A549 (cell line): ENCODE data around the gene PRKCZ. TPM values are rescaled to one million over a fixed set of nuclear protein-coding genes. Genes with fewer than 3 reads are reported as not detected.

Experiments
- ATAC-seq, 2 experiments: fragments of 200-7000 bp in 1 of 2; fragments of >200 bp in 1 of 2; cut with Nextera tagmentation in 1 of 2; cut with Tn5 transposase in 1 of 2; 3 replicates each; pipeline versions ENCODE4 v1.8.0 to v1.9.1; 2018 to 2020; ENCODE audit warnings: mild to moderate bottlenecking in 1 of 2, moderate library complexity in 1 of 2
- CTCF ChIA-PET: fragments of 300-600 bp; sonication (Branson Sonifier 250); formaldehyde crosslinking; extraction: SDS; loops from one replicate; lab custom pipeline; 2021; ENCODE audit warnings: antibody characterized with exemption, inconsistent platforms; lab: Yijun Ruan, JAX
- POLR2A ChIA-PET: fragments of 350-600 bp; formaldehyde crosslinking; extraction: SDS; loops from one replicate; lab custom pipeline; 2021; ENCODE audit warnings: antibody characterized with exemption, inconsistent platforms; lab: Yijun Ruan, JAX
- DNase-seq, 2 experiments: peaks; one replicate each; pipeline versions ENCODE4 v3.0.0 to v3.0.0-alpha.2; 2011 to 2016; ENCODE audit warnings: low read depth in 1 of 2, low spot score in 1 of 2
- FAIRE-seq: peaks from 2 replicates; lab custom pipeline; 2011; peaks lifted over from hg19 to GRCh38; lab: Jason Lieb, UNC
- H3K27ac ChIP-seq, 2 experiments: fragments of >200 bp; sonication (Bioruptor Twin); formaldehyde crosslinking; 3 replicates each; pipeline ENCODE4 v1.5.1; 2016 to 2017
- H3K4me1 ChIP-seq: fragments of >200 bp; sonication (Bioruptor Twin); formaldehyde crosslinking; 3 replicates; pipeline ENCODE4 v1.6.1; 2016
- H3K4me2 ChIP-seq: fragments of >200 bp; sonication (Bioruptor Twin); formaldehyde crosslinking; 3 replicates; pipeline ENCODE4 v1.6.1; 2016
- H3K4me3 ChIP-seq: fragments of >200 bp; sonication (Bioruptor Twin); formaldehyde crosslinking; 3 replicates; pipeline ENCODE4 v1.5.1; 2016
- H3K9me3 ChIP-seq: fragments of >200 bp; sonication (Bioruptor Twin); formaldehyde crosslinking; 3 replicates; pipeline ENCODE4 v1.6.1; 2016
- CHD2 ChIP-seq: fragments of 150-350 bp; IDR thresholded peaks from 2 replicates; pipeline ENCODE4 v1.6.1; 2014; ENCODE audit warnings: low read length; ENCODE audit not compliant: partially characterized antibody
- EHF ChIP-seq: fragments of 250-450 bp; sonication (Bioruptor Pico); IDR thresholded peaks from 2 replicates; pipeline ENCODE4 v1.5.0; 2020; ENCODE audit warnings: mild to moderate bottlenecking
- EHMT2 ChIP-seq: fragments of 200-600 bp; sonication (generic); IDR thresholded peaks from 2 replicates; pipeline ENCODE4 v1.6.1; 2016; ENCODE audit warnings: antibody characterized with exemption, low read depth, mild to moderate bottlenecking, moderate library complexity
- EP300 ChIP-seq, 2 experiments: fragments of >200 bp; sonication (Bioruptor Twin); formaldehyde crosslinking; IDR thresholded peaks; 2 replicates in 1 of 2; 3 replicates in 1 of 2; pipeline ENCODE4 v1.6.1; 2016 to 2017
- ESRRA ChIP-seq: fragments of 150-350 bp; IDR thresholded peaks from 2 replicates; pipeline ENCODE4 v1.6.1; 2014; ENCODE audit warnings: mild to moderate bottlenecking, low read length, borderline replicate concordance
- HDAC2 ChIP-seq: fragments of 200-600 bp; sonication (generic); IDR thresholded peaks from 2 replicates; pipeline ENCODE4 v1.6.1; 2016
- HOXA7 ChIP-seq: fragments of 250-450 bp; sonication (Bioruptor Pico); IDR thresholded peaks from 2 replicates; pipeline ENCODE4 v1.5.0; 2020; ENCODE audit warnings: mild to moderate bottlenecking, moderate library complexity
- JUN ChIP-seq, 2 experiments: fragments of >200 bp; sonication (Bioruptor Twin); formaldehyde crosslinking; IDR thresholded peaks; 2 replicates in 1 of 2; 3 replicates in 1 of 2; pipeline ENCODE4 v1.6.1; 2016 to 2017
- KDM1A ChIP-seq: fragments of 200-600 bp; sonication (generic); IDR thresholded peaks from 2 replicates; pipeline ENCODE4 v1.6.1; 2016; ENCODE audit warnings: low read depth, mild to moderate bottlenecking
- KDM5A ChIP-seq: fragments of 200-600 bp; sonication (generic); IDR thresholded peaks from 2 replicates; pipeline ENCODE4 v1.6.1; 2016; ENCODE audit warnings: antibody characterized with exemption, mild to moderate bottlenecking
- MYC ChIP-seq: IDR thresholded peaks from 2 replicates; pipeline ENCODE4 v1.6.1; 2012; ENCODE audit warnings: mild to moderate bottlenecking, inconsistent platforms, low read length, improper control_type of control experiment, borderline replicate concordance
- NFE2L2 ChIP-seq: fragments of 150-350 bp; conservative IDR thresholded peaks from 2 replicates; pipeline ENCODE4 v1.6.1; 2014; ENCODE audit warnings: low read length
- RAD21 ChIP-seq, 2 experiments: fragments of >200 bp in 1 of 2; sonication (Bioruptor Twin) in 1 of 2; formaldehyde crosslinking in 1 of 2; IDR thresholded peaks in 1 of 2; conservative IDR thresholded peaks in 1 of 2; 2 replicates in 1 of 2; 3 replicates in 1 of 2; pipeline ENCODE4 v1.6.1; 2012 to 2018; ENCODE audit warnings: inconsistent platforms in 1 of 2
- RARB ChIP-seq: fragments of 250-450 bp; sonication (Bioruptor Pico); IDR thresholded peaks from 2 replicates; pipeline ENCODE4 v1.8.0; 2021; ENCODE audit warnings: mild to moderate bottlenecking, moderate library complexity
- RFX5 ChIP-seq: fragments of 450-650 bp; IDR thresholded peaks from 2 replicates; pipeline ENCODE4 v1.7.1; 2014; ENCODE audit warnings: antibody characterized with exemption, mild to moderate bottlenecking, moderate library complexity
- SREBF2 ChIP-seq: fragments of 450-650 bp; IDR thresholded peaks from 2 replicates; pipeline ENCODE4 v1.6.1; 2014; ENCODE audit warnings: mild to moderate bottlenecking, moderate library complexity
- TP53 ChIP-seq: fragments of 250-450 bp; sonication (Bioruptor Pico); IDR thresholded peaks from 2 replicates; pipeline ENCODE4 v1.5.0; 2021; ENCODE audit warnings: mild to moderate bottlenecking, moderate library complexity
- ZNF302 ChIP-seq: fragments of 250-450 bp; sonication (Bioruptor Pico); IDR thresholded peaks from 2 replicates; pipeline ENCODE4 v1.9.0; 2021; ENCODE audit warnings: inconsistent platforms, mild to moderate bottlenecking, moderate library complexity
- WGBS: methylation state at CpG from one replicate; pipeline ENCODE4 v1.1.6; 2017; ENCODE audit errors: missing lambda C conversion rate; 5-methylcytosine and 5-hydroxymethylcytosine counted together
- polyA plus RNA-seq, 4 experiments: library from polyadenylated mRNA; depleted of rRNA in 3 of 4; stranded (reverse); fragments of >200 nt; fragmentation: RNase III in 1 of 4; extraction: RNeasy Plus Mini Kit Qiagen cat#74134 plus additional on column Dnase treatment in 1 of 4; gene quantifications; 2 replicates in 3 of 4; 3 replicates in 1 of 4; pipeline ENCODE4 v1.2.3, GENCODE V29; 2011 to 2017
- TF ChIP-seq, protein P1 (sequence below): fragments of >200 bp; sonication (Bioruptor Twin); formaldehyde crosslinking; IDR thresholded peaks from 2 replicates; pipeline ENCODE4 v1.6.1; 2016
- TF ChIP-seq, protein P2 (sequence below): fragments of 250-450 bp; sonication (Bioruptor Pico); IDR thresholded peaks from 2 replicates; pipeline ENCODE4 v1.5.0; 2021; ENCODE audit warnings: mild to moderate bottlenecking, moderate library complexity, borderline replicate concordance
- TF ChIP-seq, protein P3 (sequence below): IDR thresholded peaks from 2 replicates; pipeline ENCODE4 v1.6.1; 2012; ENCODE audit warnings: low read depth, borderline replicate concordance
- TF ChIP-seq, protein P4 (sequence below): IDR thresholded peaks from 2 replicates; pipeline ENCODE4 v1.6.1; 2012
- TF ChIP-seq, protein P5 (sequence below): IDR thresholded peaks from 2 replicates; pipeline ENCODE4 v1.6.1; 2012

Gene PRKCZ
- polyA plus RNA-seq, 2 of the 4 experiments (the other 2 are of a cell fraction), result 9.5 to 9.8 TPM

DNA sequence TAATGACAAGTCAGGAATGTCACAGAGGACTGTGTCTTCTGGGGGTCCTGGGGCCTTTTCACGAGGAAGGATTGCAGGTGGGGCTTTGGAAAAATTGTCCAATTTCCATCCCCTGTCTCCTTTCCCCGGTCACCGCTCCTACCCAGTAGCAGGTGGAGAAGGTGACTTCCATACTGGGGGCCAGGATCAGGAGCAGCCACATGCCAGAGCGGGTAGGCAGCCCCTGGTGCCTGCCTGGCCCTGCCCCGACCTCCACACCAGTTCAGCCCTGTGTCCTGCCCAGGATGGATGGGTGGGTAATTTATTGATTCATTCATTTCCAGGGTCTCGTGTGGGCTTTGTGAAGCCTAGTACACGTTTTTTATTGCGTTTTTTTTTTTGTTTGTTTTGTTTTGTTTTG is 51.7 kb downstream of the PRKCZ start:
- no peak overlapping the region for H3K4me3 ChIP-seq
- CTCF ChIA-PET, result no interaction called here
- DNase-seq (no peak), ATAC-seq (no peak), FAIRE-seq (no peak)
- POLR2A ChIA-PET, result no interaction called here
- 0 out of 3 replicates have a peak, but pooled peaks cover 3% of the 10 kb centered on the region for H3K9me3 ChIP-seq
- no peak overlapping the region for H3K27ac ChIP-seq
- H3K4me2 ChIP-seq, result no peak overlapping the region
- TF ChIP-seq CHD2 (no peak), JUN (IDR thresholded peaks at IDR 0.05) (no peak), ZNF302 (no peak), EP300 (IDR thresholded peaks at IDR 0.05) (no peak), RFX5 (no peak), HDAC2 (no peak)
- TF ChIP-seq, protein P1, sequence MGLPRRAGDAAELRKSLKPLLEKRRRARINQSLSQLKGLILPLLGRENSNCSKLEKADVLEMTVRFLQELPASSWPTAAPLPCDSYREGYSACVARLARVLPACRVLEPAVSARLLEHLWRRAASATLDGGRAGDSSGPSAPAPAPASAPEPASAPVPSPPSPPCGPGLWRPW, result no peak
- TF ChIP-seq, protein P2, sequence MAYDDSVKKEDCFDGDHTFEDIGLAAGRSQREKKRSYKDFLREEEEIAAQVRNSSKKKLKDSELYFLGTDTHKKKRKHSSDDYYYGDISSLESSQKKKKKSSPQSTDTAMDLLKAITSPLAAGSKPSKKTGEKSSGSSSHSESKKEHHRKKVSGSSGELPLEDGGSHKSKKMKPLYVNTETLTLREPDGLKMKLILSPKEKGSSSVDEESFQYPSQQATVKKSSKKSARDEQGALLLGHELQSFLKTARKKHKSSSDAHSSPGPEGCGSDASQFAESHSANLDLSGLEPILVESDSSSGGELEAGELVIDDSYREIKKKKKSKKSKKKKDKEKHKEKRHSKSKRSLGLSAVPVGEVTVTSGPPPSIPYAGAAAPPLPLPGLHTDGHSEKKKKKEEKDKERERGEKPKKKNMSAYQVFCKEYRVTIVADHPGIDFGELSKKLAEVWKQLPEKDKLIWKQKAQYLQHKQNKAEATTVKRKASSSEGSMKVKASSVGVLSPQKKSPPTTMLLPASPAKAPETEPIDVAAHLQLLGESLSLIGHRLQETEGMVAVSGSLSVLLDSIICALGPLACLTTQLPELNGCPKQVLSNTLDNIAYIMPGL (CRISPR knock-in tag), result no peak
- TF ChIP-seq, protein P3, sequence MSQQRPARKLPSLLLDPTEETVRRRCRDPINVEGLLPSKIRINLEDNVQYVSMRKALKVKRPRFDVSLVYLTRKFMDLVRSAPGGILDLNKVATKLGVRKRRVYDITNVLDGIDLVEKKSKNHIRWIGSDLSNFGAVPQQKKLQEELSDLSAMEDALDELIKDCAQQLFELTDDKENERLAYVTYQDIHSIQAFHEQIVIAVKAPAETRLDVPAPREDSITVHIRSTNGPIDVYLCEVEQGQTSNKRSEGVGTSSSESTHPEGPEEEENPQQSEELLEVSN, result no peak
- H3K4me1 ChIP-seq, result no peaks in the 10 kb centered on the region
- WGBS, result 73% methylated on average over 8 of the region's 8 CpGs

DNA sequence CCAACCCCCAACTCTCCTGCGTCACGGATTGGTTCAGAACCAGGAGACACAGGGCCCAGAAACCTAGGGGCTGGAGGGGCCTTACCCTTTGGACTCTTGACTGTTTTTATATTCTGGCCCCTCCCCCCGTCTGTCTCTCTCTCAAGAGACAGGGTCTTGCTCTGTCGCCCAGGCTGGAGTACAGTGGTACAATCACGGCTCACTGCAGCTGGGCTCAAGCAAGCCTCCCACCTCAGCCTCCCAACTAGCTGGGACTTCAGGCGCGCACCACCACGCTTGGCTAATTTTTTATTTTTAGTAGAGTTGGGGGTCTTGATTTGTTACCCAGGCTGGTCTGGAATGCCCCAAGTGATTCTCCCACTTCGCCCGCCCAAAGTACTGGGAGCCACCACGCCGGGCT is 52.5 kb downstream of the PRKCZ start:
- ATAC-seq (no peak), FAIRE-seq (no peak)
- no peak overlapping the region for H3K27ac ChIP-seq
- over 99% methylated on average over 9 of the region's 12 CpGs for WGBS
- TF ChIP-seq KDM5A (no peak), KDM1A (no peak), HOXA7 (CRISPR knock-in tag) (no peak), NFE2L2 (no peak), RARB (CRISPR knock-in tag) (no peak), CHD2 (no peak), RAD21 (conservative IDR thresholded peaks at IDR 0.05 in 1 of 2, IDR thresholded peaks at IDR 0.05 in 1 of 2) (no peak), ESRRA (no peak)
- TF ChIP-seq, protein P4, sequence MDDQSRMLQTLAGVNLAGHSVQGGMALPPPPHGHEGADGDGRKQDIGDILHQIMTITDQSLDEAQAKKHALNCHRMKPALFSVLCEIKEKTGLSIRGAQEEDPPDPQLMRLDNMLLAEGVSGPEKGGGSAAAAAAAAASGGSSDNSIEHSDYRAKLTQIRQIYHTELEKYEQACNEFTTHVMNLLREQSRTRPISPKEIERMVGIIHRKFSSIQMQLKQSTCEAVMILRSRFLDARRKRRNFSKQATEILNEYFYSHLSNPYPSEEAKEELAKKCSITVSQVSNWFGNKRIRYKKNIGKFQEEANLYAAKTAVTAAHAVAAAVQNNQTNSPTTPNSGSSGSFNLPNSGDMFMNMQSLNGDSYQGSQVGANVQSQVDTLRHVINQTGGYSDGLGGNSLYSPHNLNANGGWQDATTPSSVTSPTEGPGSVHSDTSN, result no peak
- TF ChIP-seq, protein P1, result no peak
- TF ChIP-seq, all 56 proteins: peak for 0
- no peaks in the 10 kb centered on the region for H3K9me3 ChIP-seq
- POLR2A ChIA-PET, result no interaction called here
- DNase-seq, result no peak
- no peaks in the 10 kb centered on the region for H3K4me1 ChIP-seq
- no peak overlapping the region for H3K4me2 ChIP-seq
- H3K4me3 ChIP-seq, result no peak overlapping the region
- CTCF ChIA-PET, result no interaction called here

DNA sequence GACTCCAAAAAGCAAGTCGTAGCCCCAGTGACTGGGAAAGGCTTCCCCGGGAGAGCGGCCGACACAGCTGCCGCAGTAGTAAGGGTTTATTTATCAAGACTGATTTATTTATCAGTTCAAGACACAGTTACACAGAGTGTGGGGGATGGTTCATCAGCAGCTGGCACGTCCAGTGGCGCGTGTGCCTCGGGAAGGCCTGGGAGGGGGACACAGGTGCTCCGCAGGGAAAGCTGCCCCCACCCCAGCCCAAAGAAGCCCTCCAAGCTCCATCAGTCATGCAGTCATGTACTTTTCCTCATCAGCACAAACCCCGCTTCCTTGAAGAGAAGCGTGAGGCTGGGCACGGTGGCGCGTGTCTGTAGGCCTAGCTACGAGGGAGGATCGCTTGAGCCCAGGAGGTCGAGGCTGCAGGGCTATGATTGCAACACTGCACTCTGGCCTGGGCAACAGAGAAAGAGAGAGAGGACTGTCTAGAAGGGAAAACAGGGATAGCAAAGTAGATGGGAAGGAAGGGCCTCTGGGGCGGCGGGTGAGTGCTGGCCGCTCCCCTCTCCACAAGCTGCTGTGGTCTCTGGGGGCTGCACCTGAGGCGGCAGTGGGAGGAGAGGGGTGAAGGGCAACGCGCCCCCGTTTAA is 53.2 kb downstream of the PRKCZ start:
- 87% methylated on average over 21 of the region's 25 CpGs for WGBS
- TF ChIP-seq, protein P5, sequence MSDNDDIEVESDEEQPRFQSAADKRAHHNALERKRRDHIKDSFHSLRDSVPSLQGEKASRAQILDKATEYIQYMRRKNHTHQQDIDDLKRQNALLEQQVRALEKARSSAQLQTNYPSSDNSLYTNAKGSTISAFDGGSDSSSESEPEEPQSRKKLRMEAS, result no peak
- no peak for TF ChIP-seq HDAC2
- no peak for TF ChIP-seq SREBF2
- TF ChIP-seq EHF (CRISPR knock-in tag), result no peak
- TF ChIP-seq TP53 (CRISPR knock-in tag), result no peak
- no peak for TF ChIP-seq RARB (CRISPR knock-in tag)
- TF ChIP-seq EHMT2, result no peak
- TF ChIP-seq MYC, result no peak
- Histone ChIP-seq H3K4me3 (no peak overlapping the region), H3K9me3 (no peaks in the 10 kb centered on the region), H3K4me2 (no peak overlapping the region), H3K27ac (no peak overlapping the region), H3K4me1 (no peaks in the 10 kb centered on the region)
- CTCF ChIA-PET, result no interaction called here
- POLR2A ChIA-PET, result no interaction called here
- FAIRE-seq (no peak), DNase-seq (no peak), ATAC-seq (no peak)
